Heart left ventricle (tissue), 13 donors: ENCODE data around the gene PPIG.

Experiments
- POLR2A ChIP-seq, 2 donors: fragments of 450-650 bp; IDR thresholded peaks; one replicate each; pipeline ENCODE4 v1.6.1; 2017; ENCODE audit warnings: antibody characterized with exemption in 2 of 2, mild to moderate bottlenecking in 2 of 2, moderate library complexity in 2 of 2
- TF ChIP-seq, protein P1 (sequence below), 12 donors: fragments of 200-600 bp; sonication (generic) in 4 of 12; IDR thresholded peaks; one replicate each; pipeline versions ENCODE4 v1.5.0 to v1.8.0; 2018 to 2022; ENCODE audit warnings: antibody characterized with exemption in 12 of 12, mild to moderate bottlenecking in 5 of 12
- donor health status: ischemic (EF 13 %, LVEDD 7.1; RV severe dilation, severe dysfunction).
- donor health status: DM: no; HTN: yes; CAD: no.
- donor health status: DM: no; HTN: no; CAD: no.
- donor health status: ischemic (EF 25% LVEDD 6.9; RV normal size, moderate dysfunction).
- donor health status: ischemic (EF 25% LVEDD 5.7; RV mildly dilated, moderate dysfunction).
- donor health status: ischemic (EF 35%, LVEDD 5.7; RV mildly dilated, moderate dysfunction).
- donor health status: nonischemic (EF 11% LVEDD 7.7; RV severe dilation, severe dysfunction).
- donor health status: DM: yes; HTN: yes; CAD: no.
- donor health status: PGD.
- donor health status: ischemic (EF 29% LVEDD 5.4; RV normal size, mild dysfunction).
- donor health status: nonischemic (EF 23%, LVEDD 6.1; RV moderate dilation, normal function).

DNA sequence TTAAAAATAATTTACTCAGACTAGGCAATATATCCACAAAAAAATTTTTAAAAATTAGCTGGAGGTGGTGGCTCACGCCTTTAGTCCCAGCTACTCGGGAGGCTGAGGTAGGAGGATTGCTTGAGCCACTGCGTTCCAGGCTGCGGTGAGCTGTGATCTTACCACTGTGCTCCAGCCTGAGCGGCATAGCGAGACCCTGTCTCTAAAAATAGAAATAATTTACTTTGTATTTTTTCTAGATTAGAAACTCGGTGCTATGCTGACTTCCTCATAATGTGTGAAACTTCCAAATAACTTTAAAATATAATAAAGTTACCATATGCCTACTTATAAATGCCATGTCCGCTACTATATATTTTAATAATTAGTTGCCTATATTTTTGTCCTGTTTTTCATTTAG lies 6.7 kb downstream of the PPIG start:
- TF ChIP-seq, protein P1, sequence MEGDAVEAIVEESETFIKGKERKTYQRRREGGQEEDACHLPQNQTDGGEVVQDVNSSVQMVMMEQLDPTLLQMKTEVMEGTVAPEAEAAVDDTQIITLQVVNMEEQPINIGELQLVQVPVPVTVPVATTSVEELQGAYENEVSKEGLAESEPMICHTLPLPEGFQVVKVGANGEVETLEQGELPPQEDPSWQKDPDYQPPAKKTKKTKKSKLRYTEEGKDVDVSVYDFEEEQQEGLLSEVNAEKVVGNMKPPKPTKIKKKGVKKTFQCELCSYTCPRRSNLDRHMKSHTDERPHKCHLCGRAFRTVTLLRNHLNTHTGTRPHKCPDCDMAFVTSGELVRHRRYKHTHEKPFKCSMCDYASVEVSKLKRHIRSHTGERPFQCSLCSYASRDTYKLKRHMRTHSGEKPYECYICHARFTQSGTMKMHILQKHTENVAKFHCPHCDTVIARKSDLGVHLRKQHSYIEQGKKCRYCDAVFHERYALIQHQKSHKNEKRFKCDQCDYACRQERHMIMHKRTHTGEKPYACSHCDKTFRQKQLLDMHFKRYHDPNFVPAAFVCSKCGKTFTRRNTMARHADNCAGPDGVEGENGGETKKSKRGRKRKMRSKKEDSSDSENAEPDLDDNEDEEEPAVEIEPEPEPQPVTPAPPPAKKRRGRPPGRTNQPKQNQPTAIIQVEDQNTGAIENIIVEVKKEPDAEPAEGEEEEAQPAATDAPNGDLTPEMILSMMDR (IDR thresholded peaks at IDR 0.05), result no peak
- TF ChIP-seq POLR2A (IDR thresholded peaks at IDR 0.05), result no peak
